GM13977 (cell line): ENCODE results near the gene SLC25A12.
"Not testable (repeated sequence)": the region's sequence is repeated elsewhere in the genome, so short reads cannot be mapped to it uniquely, and the experiment has no call there.

Experiments used
- DNase-seq: peaks from one replicate; pipeline ENCODE4 v3.0.0; 2012; ENCODE audit warnings: low spot score
- in situ Hi-C: fragments of 300-500 bp; cut with MboI; formaldehyde crosslinking; loops from one replicate; pipeline ENCODE4 v1.12.0; 2022; ENCODE audit warnings: low sequenced_read_pairs, low pct_unique_long_range_greater_than_20kb, mixed read lengths, inconsistent platforms; ENCODE audit not compliant: unreplicated experiment
- TF ChIP-seq, protein P1 (sequence below): IDR thresholded peaks from 2 replicates; pipeline ENCODE4 v1.5.1; 2012; ENCODE audit warnings: mild to moderate bottlenecking, control low read depth; ENCODE audit not compliant: insufficient read depth; ENCODE audit errors: extremely low read depth, missing control alignments

SLC25A12 gene

DNA sequence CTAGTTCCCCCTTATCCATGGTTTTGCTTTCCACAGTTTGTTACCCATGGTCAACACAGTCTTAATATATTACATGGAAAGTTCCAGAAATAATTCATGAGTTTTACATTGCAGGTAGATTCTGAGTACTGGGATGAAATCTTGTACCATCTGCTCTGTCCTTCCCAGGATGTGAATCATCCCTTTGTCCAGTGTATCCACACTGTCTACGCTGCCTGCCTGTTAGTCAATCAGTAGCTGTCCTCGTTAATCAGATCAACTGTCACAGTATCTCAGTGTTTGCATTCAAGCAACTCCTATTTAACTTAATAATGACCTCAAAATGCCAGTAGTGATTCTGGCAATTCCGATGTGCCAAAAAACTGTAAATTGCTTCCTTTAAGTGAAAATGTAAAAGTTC is 130.4 kb downstream of the SLC25A12 start:
- TF ChIP-seq, protein P1, sequence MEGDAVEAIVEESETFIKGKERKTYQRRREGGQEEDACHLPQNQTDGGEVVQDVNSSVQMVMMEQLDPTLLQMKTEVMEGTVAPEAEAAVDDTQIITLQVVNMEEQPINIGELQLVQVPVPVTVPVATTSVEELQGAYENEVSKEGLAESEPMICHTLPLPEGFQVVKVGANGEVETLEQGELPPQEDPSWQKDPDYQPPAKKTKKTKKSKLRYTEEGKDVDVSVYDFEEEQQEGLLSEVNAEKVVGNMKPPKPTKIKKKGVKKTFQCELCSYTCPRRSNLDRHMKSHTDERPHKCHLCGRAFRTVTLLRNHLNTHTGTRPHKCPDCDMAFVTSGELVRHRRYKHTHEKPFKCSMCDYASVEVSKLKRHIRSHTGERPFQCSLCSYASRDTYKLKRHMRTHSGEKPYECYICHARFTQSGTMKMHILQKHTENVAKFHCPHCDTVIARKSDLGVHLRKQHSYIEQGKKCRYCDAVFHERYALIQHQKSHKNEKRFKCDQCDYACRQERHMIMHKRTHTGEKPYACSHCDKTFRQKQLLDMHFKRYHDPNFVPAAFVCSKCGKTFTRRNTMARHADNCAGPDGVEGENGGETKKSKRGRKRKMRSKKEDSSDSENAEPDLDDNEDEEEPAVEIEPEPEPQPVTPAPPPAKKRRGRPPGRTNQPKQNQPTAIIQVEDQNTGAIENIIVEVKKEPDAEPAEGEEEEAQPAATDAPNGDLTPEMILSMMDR: no peak
- no peak for DNase-seq
- in situ Hi-C loops: no loop called here

DNA sequence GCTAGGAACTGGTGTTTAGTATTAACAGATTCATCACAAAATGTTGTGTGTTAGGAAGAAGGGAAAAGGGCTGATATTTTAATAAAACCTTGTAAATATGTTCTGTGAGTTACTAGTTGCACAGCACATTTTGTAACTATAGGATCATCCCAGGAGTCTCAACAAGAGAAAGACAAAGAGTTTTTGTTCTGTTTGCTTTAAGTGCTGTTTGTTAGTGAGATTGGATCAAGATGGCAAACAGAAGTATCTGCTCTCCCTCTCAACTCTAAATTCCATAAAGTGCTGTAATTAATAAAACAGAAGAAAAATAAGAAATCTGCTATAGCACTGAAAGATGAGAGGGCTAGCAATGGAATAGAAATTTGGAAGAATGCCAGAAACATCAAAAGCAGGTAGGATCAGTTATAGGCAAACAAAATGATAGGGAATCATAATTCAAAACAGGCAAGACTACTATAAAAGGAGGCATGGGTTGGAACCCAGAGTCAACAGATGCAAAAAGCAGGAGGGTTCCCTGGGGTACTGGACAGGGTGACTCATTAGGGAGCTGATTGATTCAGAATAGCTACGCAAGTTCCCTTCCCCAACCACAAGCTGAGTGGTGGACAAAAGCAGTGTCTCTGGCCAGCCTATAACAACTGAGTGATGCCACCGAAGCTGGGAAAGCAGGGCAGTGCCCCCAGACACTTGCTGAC is 131.0 kb downstream of the SLC25A12 start:
- in situ Hi-C loops: no loop called here
- no peak for DNase-seq
- TF ChIP-seq, protein P1: no peak

DNA sequence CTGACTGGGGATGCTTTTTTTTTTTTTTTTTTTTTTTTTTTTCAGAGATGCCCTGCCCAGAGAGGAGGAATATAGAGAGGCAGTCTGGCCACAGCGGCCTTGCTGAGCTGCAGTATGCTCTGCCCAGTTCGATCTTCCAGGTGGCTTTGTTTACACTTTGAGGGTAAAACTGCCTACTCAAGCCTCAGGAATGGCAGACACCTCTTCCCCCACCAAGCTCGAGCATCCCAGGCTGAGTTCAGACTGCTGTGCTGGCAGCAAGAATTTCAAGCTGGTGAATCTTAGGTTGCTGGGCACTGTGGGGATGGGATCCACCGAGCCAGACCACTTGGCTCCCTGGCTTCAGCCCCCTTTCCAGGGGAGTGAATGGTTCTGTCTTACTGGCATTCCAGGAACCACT is 132.9 kb downstream of the SLC25A12 start:
- DNase-seq, in situ Hi-C loops: not testable (repeated sequence)

DNA sequence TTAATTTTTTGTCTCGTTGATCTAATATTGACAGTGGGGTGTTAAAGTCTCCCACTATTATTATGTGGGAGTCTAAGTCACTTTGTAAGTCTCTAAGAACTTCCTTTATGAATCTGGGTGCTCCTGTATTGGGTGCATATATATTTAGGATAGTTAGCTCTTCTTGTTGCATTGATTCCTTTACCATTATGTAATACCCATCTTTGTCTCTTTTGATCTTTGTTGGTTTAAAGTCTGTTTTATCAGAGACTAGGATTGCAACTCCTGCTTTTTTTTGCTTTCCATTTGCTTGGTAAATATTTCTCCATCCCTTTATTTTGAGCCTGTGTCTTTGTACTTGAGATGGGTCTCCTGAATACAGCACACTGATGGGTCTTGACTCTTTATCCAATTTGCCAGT is 135.3 kb downstream of the SLC25A12 start:
- in situ Hi-C loops, DNase-seq: not testable (repeated sequence)

DNA sequence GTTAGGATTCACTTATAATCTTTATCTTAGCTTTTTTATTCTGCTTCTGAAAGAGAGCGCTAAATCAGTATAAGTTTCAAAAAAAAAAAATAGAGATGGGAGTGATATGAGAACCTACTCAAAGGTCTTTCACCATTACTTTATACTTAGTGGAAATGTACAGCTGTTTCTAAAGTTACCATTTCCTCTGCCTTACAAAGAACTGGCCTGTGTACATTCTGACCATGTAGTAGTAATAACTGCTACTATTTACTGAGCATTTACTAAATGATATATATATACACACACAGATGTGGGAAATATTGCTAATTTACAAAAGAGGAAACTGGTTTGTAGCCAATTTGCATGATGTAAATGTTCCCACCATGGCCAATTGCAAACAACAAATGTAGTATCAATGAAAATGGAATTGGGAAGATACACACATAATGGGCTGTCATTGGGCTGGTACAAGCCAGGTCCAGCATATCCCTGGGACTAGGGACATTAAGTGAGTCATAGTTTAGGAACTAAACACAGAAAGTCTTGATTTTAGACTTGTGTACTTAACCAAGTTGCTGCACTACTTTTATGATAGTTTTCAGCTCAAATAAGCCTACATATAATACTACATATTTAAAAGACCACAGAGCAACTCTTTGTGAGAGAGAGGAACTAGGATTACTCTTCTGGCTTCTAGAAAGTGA is 139.6 kb downstream of the SLC25A12 start:
- no peak for DNase-seq
- in situ Hi-C loops: no loop called here
- TF ChIP-seq, protein P1: no peak

DNA sequence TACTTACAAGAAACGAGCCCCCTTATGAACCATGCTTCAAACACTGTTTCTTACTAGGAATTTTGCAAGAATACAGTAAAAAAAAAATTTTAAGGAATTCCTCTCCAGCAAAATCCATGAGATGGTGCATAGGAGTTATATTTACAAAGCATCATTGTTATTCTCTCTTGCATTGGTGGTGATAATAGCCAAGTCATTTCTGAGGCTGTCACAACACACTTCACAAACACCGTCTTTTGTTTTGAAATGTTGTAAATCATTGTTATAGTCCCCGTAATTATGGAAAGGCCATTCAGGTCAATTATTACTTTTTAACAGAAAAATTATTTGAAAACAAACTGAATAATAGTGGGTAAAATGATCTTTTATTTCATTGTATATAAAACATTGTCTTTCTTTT is 146.7 kb downstream of the SLC25A12 start:
- in situ Hi-C loops: no loop called here
- no peak for DNase-seq
- TF ChIP-seq, protein P1: no peak

DNA sequence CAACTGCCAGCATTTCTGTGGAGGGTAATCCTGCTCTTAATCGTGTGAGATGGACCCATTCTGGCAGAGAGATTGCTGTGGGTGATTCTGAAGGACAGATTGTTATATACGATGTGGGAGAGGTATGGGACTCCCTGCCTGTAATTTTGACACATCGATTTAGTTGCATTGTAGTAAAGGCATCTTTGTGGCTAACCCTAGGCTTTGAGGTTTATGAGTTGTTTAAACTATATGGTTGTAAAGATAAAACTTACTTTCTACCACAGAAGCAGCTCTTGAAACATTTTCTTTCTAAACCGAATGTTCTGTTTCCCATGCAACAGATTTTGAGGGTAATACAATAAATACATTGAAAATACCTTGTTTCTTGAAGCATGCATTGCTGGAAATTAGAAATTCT is 148.2 kb downstream of the SLC25A12 start:
- TF ChIP-seq, protein P1: no peak
- no peak for DNase-seq
- in situ Hi-C loops: no loop called here
